ENCODE data around the gene C12orf42.

GRCh38 chr12:103503546-103504480, 8.0 kb upstream of the C12orf42 start:
- peak; percentile 30 to 39 for TF ChIP-seq CTCF (conservative IDR thresholded peaks at IDR 0.05 in 1 of 2, IDR thresholded peaks at IDR 0.05 in 1 of 2; ENCODE audit: extremely low read depth in 1 of 2, insufficient read depth in 1 of 2, low read depth in 1 of 2, low read length in 2 of 2)
- TF ChIP-seq EZH2 (IDR thresholded peaks at IDR 0.05; ENCODE audit: borderline replicate concordance, low read length) = no peak

All from mammary epithelial cell (primary cell).